ENCODE data around the gene LAMB1.

Gene LAMB1

GRCh38 chr7:108038986-108039385 lies 36.0 kb upstream of the LAMB1 start:
- H3K9me3 ChIP-seq (ENCODE audit: control insufficient read depth, low read length): no peaks in the 10 kb centered on the region
- no peak for DNase-seq
- no peak overlapping the region for H2AK5ac ChIP-seq (ENCODE audit: low read length, severe bottlenecking)
- no peaks in the 10 kb centered on the region for H3K27me3 ChIP-seq (ENCODE audit: control insufficient read depth in 1 of 2, insufficient read depth in 1 of 2, low read length in 2 of 2)
- no peak overlapping the region for H4K8ac ChIP-seq (ENCODE audit: low read length)
- H3K4ac ChIP-seq (ENCODE audit: low read depth in 1 of 2, low read length in 2 of 2): no peak overlapping the region
- H2AFZ ChIP-seq (ENCODE audit: low read depth, low read length): no peak overlapping the region
- no peaks in the 10 kb centered on the region for H3K4me1 ChIP-seq (ENCODE audit: control insufficient read depth, insufficient read depth, low read depth, low read length)
- H3K18ac ChIP-seq (ENCODE audit: low read depth in 1 of 2, low read length in 2 of 2): no peak overlapping the region
- H3K14ac ChIP-seq (ENCODE audit: low read length in 2 of 2): no peak overlapping the region
- no peak overlapping the region for H3K4me2 ChIP-seq (ENCODE audit: low read length, poor library complexity, severe bottlenecking)
- H2BK5ac ChIP-seq (ENCODE audit: low read depth, low read length, poor library complexity, severe bottlenecking): no peak overlapping the region
- no peaks in the 10 kb centered on the region for H3K36me3 ChIP-seq (ENCODE audit: control insufficient read depth in 1 of 2, insufficient read depth in 2 of 2, low read depth in 1 of 2, low read length in 2 of 2)
- no peak overlapping the region for H3K23ac ChIP-seq (ENCODE audit: low read length in 2 of 2)
- no peak overlapping the region for H3K27ac ChIP-seq (ENCODE audit: low read length, poor library complexity, severe bottlenecking)
- no peak overlapping the region for H3K4me3 ChIP-seq (ENCODE audit: insufficient read depth in 1 of 2, low read depth in 1 of 2, low read length in 2 of 2)
- no peak overlapping the region for H2BK15ac ChIP-seq (ENCODE audit: low read depth, poor library complexity, severe bottlenecking)
- H4K91ac ChIP-seq (ENCODE audit: low read length): no peak overlapping the region
- H3K9ac ChIP-seq (ENCODE audit: low read length): no peak overlapping the region
- no peak overlapping the region for H2BK120ac ChIP-seq (ENCODE audit: low read depth, low read length)
- H3K79me1 ChIP-seq (replicated peaks; ENCODE audit: low read length, poor library complexity, severe bottlenecking): no peaks in the 10 kb centered on the region
- H2BK12ac ChIP-seq (ENCODE audit: low read length in 2 of 2): no peak overlapping the region

DNA sequence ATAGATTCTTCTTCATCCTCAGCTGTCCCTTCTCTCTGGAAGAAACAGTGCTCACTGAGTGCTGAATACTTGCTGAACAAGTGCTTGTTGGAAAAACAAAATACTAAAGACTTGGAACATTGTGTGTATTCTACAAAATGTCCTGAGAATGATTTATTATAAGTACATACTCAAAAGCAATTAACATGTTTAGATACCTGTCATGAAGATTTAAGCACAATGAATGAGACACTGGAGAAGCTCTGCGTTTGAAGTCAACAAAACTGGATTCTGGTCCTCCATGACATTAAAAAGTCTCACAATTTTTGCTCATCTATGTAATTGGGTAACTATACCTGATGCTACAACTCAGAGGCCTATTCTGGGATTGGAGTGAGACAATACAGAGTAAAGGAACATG lies 34.8 kb upstream of the LAMB1 start:
- no peak for DNase-seq
- no peak overlapping the region for H2AK5ac ChIP-seq (ENCODE audit: low read length, severe bottlenecking)
- H2BK12ac ChIP-seq (ENCODE audit: low read length in 2 of 2): no peak overlapping the region
- no peaks in the 10 kb centered on the region for H3K79me1 ChIP-seq (replicated peaks; ENCODE audit: low read length, poor library complexity, severe bottlenecking)
- H2AFZ ChIP-seq (ENCODE audit: low read depth, low read length): no peak overlapping the region
- no peak overlapping the region for H3K14ac ChIP-seq (ENCODE audit: low read length in 2 of 2)
- no peaks in the 10 kb centered on the region for H3K27me3 ChIP-seq (ENCODE audit: control insufficient read depth in 1 of 2, insufficient read depth in 1 of 2, low read length in 2 of 2)
- no peak overlapping the region for H3K9ac ChIP-seq (ENCODE audit: low read length)
- H3K4me2 ChIP-seq (ENCODE audit: low read length, poor library complexity, severe bottlenecking): no peak overlapping the region
- H2BK120ac ChIP-seq (ENCODE audit: low read depth, low read length): no peak overlapping the region
- no peak overlapping the region for H4K91ac ChIP-seq (ENCODE audit: low read length)
- H4K8ac ChIP-seq (ENCODE audit: low read length): no peak overlapping the region
- no peak overlapping the region for H3K18ac ChIP-seq (ENCODE audit: low read depth in 1 of 2, low read length in 2 of 2)
- H2BK15ac ChIP-seq (ENCODE audit: low read depth, poor library complexity, severe bottlenecking): no peak overlapping the region
- no peaks in the 10 kb centered on the region for H3K4me1 ChIP-seq (ENCODE audit: control insufficient read depth, insufficient read depth, low read depth, low read length)
- 13% methylated on average over 1 of the region's 1 CpG for WGBS
- no peak overlapping the region for H3K4me3 ChIP-seq (ENCODE audit: insufficient read depth in 1 of 2, low read depth in 1 of 2, low read length in 2 of 2)
- no peak overlapping the region for H2BK5ac ChIP-seq (ENCODE audit: low read depth, low read length, poor library complexity, severe bottlenecking)
- no peak overlapping the region for H3K4ac ChIP-seq (ENCODE audit: low read depth in 1 of 2, low read length in 2 of 2)
- no peaks in the 10 kb centered on the region for H3K9me3 ChIP-seq (ENCODE audit: control insufficient read depth, low read length)
- H3K36me3 ChIP-seq (ENCODE audit: control insufficient read depth in 1 of 2, insufficient read depth in 2 of 2, low read depth in 1 of 2, low read length in 2 of 2): no peaks in the 10 kb centered on the region
- H3K23ac ChIP-seq (ENCODE audit: low read length in 2 of 2): no peak overlapping the region
- H3K27ac ChIP-seq (ENCODE audit: low read length, poor library complexity, severe bottlenecking): no peak overlapping the region

DNA sequence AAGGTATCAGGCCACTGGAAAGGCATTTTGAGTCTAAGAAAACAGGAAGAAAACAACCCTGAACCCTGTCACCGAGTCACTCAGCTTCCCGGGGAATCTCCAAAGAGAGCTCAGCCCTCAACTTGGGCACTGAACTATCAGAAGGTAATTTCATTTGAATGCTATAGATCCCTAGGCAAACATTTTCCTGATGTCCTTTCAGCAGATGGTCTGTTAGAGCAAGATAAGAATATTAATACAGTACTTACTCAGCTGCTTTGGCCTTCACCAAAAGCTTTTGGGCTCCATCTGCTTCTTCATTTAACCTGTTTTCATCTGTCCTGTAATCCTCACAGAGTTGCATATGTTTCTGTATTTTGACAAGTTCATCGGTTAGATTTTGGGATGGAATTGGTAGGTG lies 34.2 kb upstream of the LAMB1 start:
- Histone ChIP-seq H2BK12ac (ENCODE audit: low read length in 2 of 2) (no peak overlapping the region), H3K4ac (ENCODE audit: low read depth in 1 of 2, low read length in 2 of 2) (no peak overlapping the region), H3K4me1 (ENCODE audit: control insufficient read depth, insufficient read depth, low read depth, low read length) (no peaks in the 10 kb centered on the region), H3K4me3 (ENCODE audit: insufficient read depth in 1 of 2, low read depth in 1 of 2, low read length in 2 of 2) (no peak overlapping the region), H3K4me2 (ENCODE audit: low read length, poor library complexity, severe bottlenecking) (no peak overlapping the region), H3K36me3 (ENCODE audit: control insufficient read depth in 1 of 2, insufficient read depth in 2 of 2, low read depth in 1 of 2, low read length in 2 of 2) (no peaks in the 10 kb centered on the region), H2BK15ac (ENCODE audit: low read depth, poor library complexity, severe bottlenecking) (no peak overlapping the region), H3K18ac (ENCODE audit: low read depth in 1 of 2, low read length in 2 of 2) (peak overlapping the region in 1 of 2 experiments; percentile 11), H3K9ac (ENCODE audit: low read length) (no peak overlapping the region), H3K79me1 (replicated peaks; ENCODE audit: low read length, poor library complexity, severe bottlenecking) (no peaks in the 10 kb centered on the region), H3K27me3 (ENCODE audit: control insufficient read depth in 1 of 2, insufficient read depth in 1 of 2, low read length in 2 of 2) (no peaks in the 10 kb centered on the region), H4K91ac (ENCODE audit: low read length) (no peak overlapping the region), H3K27ac (ENCODE audit: low read length, poor library complexity, severe bottlenecking) (no peak overlapping the region), H2AFZ (ENCODE audit: low read depth, low read length) (no peak overlapping the region), H2BK5ac (ENCODE audit: low read depth, low read length, poor library complexity, severe bottlenecking) (no peak overlapping the region), H4K8ac (ENCODE audit: low read length) (no peak overlapping the region), H2AK5ac (ENCODE audit: low read length, severe bottlenecking) (no peak overlapping the region), H3K23ac (ENCODE audit: low read length in 2 of 2) (no peak overlapping the region), H3K14ac (ENCODE audit: low read length in 2 of 2) (no peak overlapping the region), H3K9me3 (ENCODE audit: control insufficient read depth, low read length) (no peaks in the 10 kb centered on the region), H2BK120ac (ENCODE audit: low read depth, low read length) (no peak overlapping the region)
- 100% methylated on average over 1 of the region's 3 CpGs for WGBS
- no peak for DNase-seq

GRCh38 chr7:108034586-108034985 lies 31.6 kb upstream of the LAMB1 start:
- H2AFZ ChIP-seq (ENCODE audit: low read depth, low read length): no peak overlapping the region
- no peak overlapping the region for H2BK12ac ChIP-seq (ENCODE audit: low read length in 2 of 2)
- H3K18ac ChIP-seq (ENCODE audit: low read depth in 1 of 2, low read length in 2 of 2): peak overlapping the region in 1 of 2 experiments; percentile 21
- H3K27ac ChIP-seq (ENCODE audit: low read length, poor library complexity, severe bottlenecking): peak overlapping the region; percentile 32
- H4K8ac ChIP-seq (ENCODE audit: low read length): no peak overlapping the region
- no peak for DNase-seq
- no peaks in the 10 kb centered on the region for H3K79me1 ChIP-seq (replicated peaks; ENCODE audit: low read length, poor library complexity, severe bottlenecking)
- H3K9ac ChIP-seq (ENCODE audit: low read length): no peak overlapping the region
- H3K4me2 ChIP-seq (ENCODE audit: low read length, poor library complexity, severe bottlenecking): no peak overlapping the region
- no peak overlapping the region for H2BK15ac ChIP-seq (ENCODE audit: low read depth, poor library complexity, severe bottlenecking)
- no peaks in the 10 kb centered on the region for H3K9me3 ChIP-seq (ENCODE audit: control insufficient read depth, low read length)
- H3K4me3 ChIP-seq (ENCODE audit: insufficient read depth in 1 of 2, low read depth in 1 of 2, low read length in 2 of 2): no peak overlapping the region
- H2BK120ac ChIP-seq (ENCODE audit: low read depth, low read length): no peak overlapping the region
- H2BK5ac ChIP-seq (ENCODE audit: low read depth, low read length, poor library complexity, severe bottlenecking): no peak overlapping the region
- H3K36me3 ChIP-seq (ENCODE audit: control insufficient read depth in 1 of 2, insufficient read depth in 2 of 2, low read depth in 1 of 2, low read length in 2 of 2): no peaks in the 10 kb centered on the region
- H3K4ac ChIP-seq (ENCODE audit: low read depth in 1 of 2, low read length in 2 of 2): no peak overlapping the region
- H2AK5ac ChIP-seq (ENCODE audit: low read length, severe bottlenecking): no peak overlapping the region
- no peaks in the 10 kb centered on the region for H3K27me3 ChIP-seq (ENCODE audit: control insufficient read depth in 1 of 2, insufficient read depth in 1 of 2, low read length in 2 of 2)
- no peak overlapping the region for H3K23ac ChIP-seq (ENCODE audit: low read length in 2 of 2)
- no peak overlapping the region for H3K14ac ChIP-seq (ENCODE audit: low read length in 2 of 2)
- H3K4me1 ChIP-seq (ENCODE audit: control insufficient read depth, insufficient read depth, low read depth, low read length): peaks cover 2% of the 10 kb centered on the region
- H4K91ac ChIP-seq (ENCODE audit: low read length): no peak overlapping the region
- WGBS: 82% methylated on average over 2 of the region's 2 CpGs
